ENCODE data around the gene RBKS. TPM values are rescaled to one million over a fixed set of nuclear protein-coding genes. Genes with fewer than 3 reads are reported as not detected.

The RBKS gene
- total and polyA plus RNA-seq, 5 donors from 2014 or later: 3.7 to 25.3 (median 4.0) TPM

- H3K27me3 Mint-ChIP-seq: no peaks in the 10 kb centered on the region
- Histone ChIP-seq H3K4me1 (ENCODE audit: control insufficient read depth, insufficient read depth, low read length, poor library complexity, severe bottlenecking) (no peaks in the 10 kb centered on the region), H3K9me3 (ENCODE audit: control insufficient read depth in 2 of 2, low read length in 2 of 2) (no peaks in the 10 kb centered on the region), H3K27me3 (ENCODE audit: control insufficient read depth, insufficient read depth, low read length) (no peaks in the 10 kb centered on the region), H3K4me3 (ENCODE audit: low read depth, low read length) (no peak overlapping the region), H3K27ac (ENCODE audit: insufficient read depth, low read length, poor library complexity, severe bottlenecking) (no peak overlapping the region), H3K36me3 (ENCODE audit: control insufficient read depth, insufficient read depth, low read length) (peaks cover 35% of the 10 kb centered on the region)
- peak overlapping the region in 1 of 3 donors; percentile 43 for H3K27ac Mint-ChIP-seq
- no peak for DNase-seq
- peaks cover 25% of the 10 kb centered on the region for H3K36me3 Mint-ChIP-seq
- peaks cover 7 to 22% (median 18%) of the 10 kb centered on the region in 4 donors for H3K4me1 Mint-ChIP-seq
- no peak overlapping the region for H3K4me3 Mint-ChIP-seq
- no peak for ATAC-seq (ENCODE audit: low read depth in 2 of 2)
- no peaks in the 10 kb centered on the region for H3K9me3 Mint-ChIP-seq
Observed at GRCh38 chr2:27781496-27781895, 108.7 kb downstream of the RBKS start.

- H3K4me3 ChIP-seq (ENCODE audit: low read depth, low read length): no peak overlapping the region
- H3K27ac Mint-ChIP-seq: peak overlapping the region in 1 of 3 donors; percentile 1
- no peaks in the 10 kb centered on the region for H3K27me3 ChIP-seq (ENCODE audit: control insufficient read depth, insufficient read depth, low read length)
- peaks cover 15 to 37% (median 28%) of the 10 kb centered on the region in 4 donors for H3K4me1 Mint-ChIP-seq
- no peak overlapping the region for H3K4me3 Mint-ChIP-seq
- no peaks in the 10 kb centered on the region for H3K9me3 ChIP-seq (ENCODE audit: control insufficient read depth in 2 of 2, low read length in 2 of 2)
- H3K27ac ChIP-seq (ENCODE audit: insufficient read depth, low read length, poor library complexity, severe bottlenecking): no peak overlapping the region
- H3K36me3 ChIP-seq (ENCODE audit: control insufficient read depth, insufficient read depth, low read length): peaks cover 50% of the 10 kb centered on the region
- peaks cover 22% of the 10 kb centered on the region for H3K36me3 Mint-ChIP-seq
- ATAC-seq (ENCODE audit: low read depth in 2 of 2) (no peak), DNase-seq (no peak)
- no peaks in the 10 kb centered on the region for H3K27me3 Mint-ChIP-seq
- no peaks in the 10 kb centered on the region for H3K9me3 Mint-ChIP-seq
- H3K4me1 ChIP-seq (ENCODE audit: control insufficient read depth, insufficient read depth, low read length, poor library complexity, severe bottlenecking): peaks cover 4% of the 10 kb centered on the region
Observed at GRCh38 chr2:27779417-27780055, 110.7 kb downstream of the RBKS start.

- Histone ChIP-seq H3K4me1 (ENCODE audit: control insufficient read depth, insufficient read depth, low read length, poor library complexity, severe bottlenecking) (peaks cover 23% of the 10 kb centered on the region), H3K27ac (ENCODE audit: insufficient read depth, low read length, poor library complexity, severe bottlenecking) (no peak overlapping the region), H3K4me3 (ENCODE audit: low read depth, low read length) (no peak overlapping the region), H3K27me3 (ENCODE audit: control insufficient read depth, insufficient read depth, low read length) (no peaks in the 10 kb centered on the region), H3K9me3 (ENCODE audit: control insufficient read depth in 2 of 2, low read length in 2 of 2) (no peaks in the 10 kb centered on the region), H3K36me3 (ENCODE audit: control insufficient read depth, insufficient read depth, low read length) (peaks cover 57% of the 10 kb centered on the region)
- Mint-ChIP-seq H3K4me3 (peak overlapping the region in 1 of 4 donors; percentile 26), H3K27ac (no peak overlapping the region), H3K27me3 (peaks cover 2% of the 10 kb centered on the region), H3K36me3 (peaks cover 24% of the 10 kb centered on the region), H3K4me1 (peaks cover 30 to 64% (median 53%) of the 10 kb centered on the region in 4 donors), H3K9me3 (peaks cover 0 to under 1% (median 0%) of the 10 kb centered on the region in 7 donors)
- ATAC-seq (ENCODE audit: low read depth in 2 of 2) (no peak), DNase-seq (no peak)
Observed at GRCh38 chr2:27776696-27777095, 113.5 kb downstream of the RBKS start.

GRCh38 chr2:27776097-27776496, 114.1 kb downstream of the RBKS start:
- DNase-seq (no peak), ATAC-seq (ENCODE audit: low read depth in 2 of 2) (no peak)
- H3K4me1 ChIP-seq (ENCODE audit: control insufficient read depth, insufficient read depth, low read length, poor library complexity, severe bottlenecking): peaks cover 25% of the 10 kb centered on the region
- Mint-ChIP-seq H3K27me3 (peaks cover 8% of the 10 kb centered on the region), H3K36me3 (peaks cover 21% of the 10 kb centered on the region), H3K9me3 (peaks cover 0 to 1% (median 0%) of the 10 kb centered on the region in 7 donors), H3K27ac (peak overlapping the region in 2 of 3 donors; percentile 14 to 23), H3K4me3 (peak overlapping the region in 1 of 4 donors; percentile 26), H3K4me1 (peaks cover 30 to 70% (median 56%) of the 10 kb centered on the region in 4 donors)
- peaks cover 56% of the 10 kb centered on the region for H3K36me3 ChIP-seq (ENCODE audit: control insufficient read depth, insufficient read depth, low read length)
- no peak overlapping the region for H3K27ac ChIP-seq (ENCODE audit: insufficient read depth, low read length, poor library complexity, severe bottlenecking)
- no peak overlapping the region for H3K4me3 ChIP-seq (ENCODE audit: low read depth, low read length)
- H3K9me3 ChIP-seq (ENCODE audit: control insufficient read depth in 2 of 2, low read length in 2 of 2): no peaks in the 10 kb centered on the region
- H3K27me3 ChIP-seq (ENCODE audit: control insufficient read depth, insufficient read depth, low read length): no peaks in the 10 kb centered on the region

GRCh38 chr2:27773959-27774358, 116.2 kb downstream of the RBKS start:
- H3K9me3 Mint-ChIP-seq: peaks cover 0 to 2% (median 0%) of the 10 kb centered on the region in 7 donors
- H3K4me3 ChIP-seq (ENCODE audit: low read depth, low read length): peak overlapping the region; percentile 93
- H3K27ac ChIP-seq (ENCODE audit: insufficient read depth, low read length, poor library complexity, severe bottlenecking): no peak overlapping the region
- H3K36me3 Mint-ChIP-seq: peaks cover 11% of the 10 kb centered on the region
- ATAC-seq (ENCODE audit: low read depth in 2 of 2): no peak
- peaks cover 42% of the 10 kb centered on the region for H3K36me3 ChIP-seq (ENCODE audit: control insufficient read depth, insufficient read depth, low read length)
- H3K27me3 ChIP-seq (ENCODE audit: control insufficient read depth, insufficient read depth, low read length): peaks cover 4% of the 10 kb centered on the region
- DNase-seq: no peak
- H3K4me1 Mint-ChIP-seq: peaks cover 35 to 72% (median 56%) of the 10 kb centered on the region in 4 donors
- peaks cover 29% of the 10 kb centered on the region for H3K4me1 ChIP-seq (ENCODE audit: control insufficient read depth, insufficient read depth, low read length, poor library complexity, severe bottlenecking)
- H3K27me3 Mint-ChIP-seq: peaks cover 15% of the 10 kb centered on the region
- no peaks in the 10 kb centered on the region for H3K9me3 ChIP-seq (ENCODE audit: control insufficient read depth in 2 of 2, low read length in 2 of 2)
- peak overlapping the region in 3 of 4 donors; percentile 34 to 96 (median 65) for H3K4me3 Mint-ChIP-seq
- H3K27ac Mint-ChIP-seq: peak overlapping the region in 1 of 3 donors; percentile 20

- Histone ChIP-seq H3K27me3 (ENCODE audit: control insufficient read depth, insufficient read depth, low read length) (peaks cover 4% of the 10 kb centered on the region), H3K4me1 (ENCODE audit: control insufficient read depth, insufficient read depth, low read length, poor library complexity, severe bottlenecking) (peaks cover 29% of the 10 kb centered on the region), H3K36me3 (ENCODE audit: control insufficient read depth, insufficient read depth, low read length) (peaks cover 30% of the 10 kb centered on the region), H3K9me3 (ENCODE audit: control insufficient read depth in 2 of 2, low read length in 2 of 2) (no peaks in the 10 kb centered on the region), H3K27ac (ENCODE audit: insufficient read depth, low read length, poor library complexity, severe bottlenecking) (no peak overlapping the region), H3K4me3 (ENCODE audit: low read depth, low read length) (peak overlapping the region; percentile 93)
- no peak for ATAC-seq (ENCODE audit: low read depth in 2 of 2)
- peak overlapping the region in 2 of 3 donors; percentile 78 to 98 for H3K27ac Mint-ChIP-seq
- peaks cover 6% of the 10 kb centered on the region for H3K36me3 Mint-ChIP-seq
- peak overlapping the region; percentile 78 to 99 (median 98) for H3K4me3 Mint-ChIP-seq
- peaks cover 29 to 64% (median 49%) of the 10 kb centered on the region in 4 donors for H3K4me1 Mint-ChIP-seq
- DNase-seq: no peak
- H3K27me3 Mint-ChIP-seq: peaks cover 23% of the 10 kb centered on the region
- H3K9me3 Mint-ChIP-seq: peaks cover 0 to 2% (median 0%) of the 10 kb centered on the region in 7 donors
Observed at GRCh38 chr2:27772804-27773203, 117.4 kb downstream of the RBKS start.

GRCh38 chr2:27771548-27772335, 118.4 kb downstream of the RBKS start, which contains the start of gene MRPL33:
TSS of gene MRPL33 (plus strand) at chr2:27771719. CDS start at chr2:27771778, 59 bp downstream.
- peak; percentile 85 to 95 (median 87) for DNase-seq
- Histone ChIP-seq H3K4me1 (ENCODE audit: control insufficient read depth, insufficient read depth, low read length, poor library complexity, severe bottlenecking) (peaks cover 29% of the 10 kb centered on the region), H3K36me3 (ENCODE audit: control insufficient read depth, insufficient read depth, low read length) (peaks cover 24% of the 10 kb centered on the region), H3K4me3 (ENCODE audit: low read depth, low read length) (peak within 1 kb of the TSS; percentile 93), H3K27me3 (ENCODE audit: control insufficient read depth, insufficient read depth, low read length) (peaks cover 4% of the 10 kb centered on the region), H3K9me3 (ENCODE audit: control insufficient read depth in 2 of 2, low read length in 2 of 2) (no peaks in the 10 kb centered on the region), H3K27ac (ENCODE audit: insufficient read depth, low read length, poor library complexity, severe bottlenecking) (peak within 1 kb of the TSS; percentile 85)
- peak within 1 kb of the TSS; percentile 98 to 100 (median 98) for H3K27ac Mint-ChIP-seq
- peak; percentile 91 to 95 for ATAC-seq (ENCODE audit: low read depth in 2 of 2)
- peaks cover 29 to 56% (median 44%) of the 10 kb centered on the region in 4 donors for H3K4me1 Mint-ChIP-seq
- peaks cover 23% of the 10 kb centered on the region for H3K27me3 Mint-ChIP-seq
- peaks cover 0 to 2% (median 0%) of the 10 kb centered on the region in 7 donors for H3K9me3 Mint-ChIP-seq
- H3K4me3 Mint-ChIP-seq: peak within 1 kb of the TSS; percentile 96 to 99 (median 98)
- peaks cover 6% of the 10 kb centered on the region for H3K36me3 Mint-ChIP-seq

Data from CD4-positive, CD25-positive, alpha-beta regulatory T cell (primary cell).